IMR-90 (cell line): ENCODE measurements around the gene RADIL. TPM values are rescaled to one million over a fixed set of nuclear protein-coding genes. Genes with fewer than 3 reads are reported as not detected.

Experiments
- ATAC-seq: fragments of 200-7000 bp; cut with Tn5 transposase; 2 replicates; pipeline ENCODE4 v1.9.1; 2020; ENCODE audit warnings: low read depth, mild to moderate bottlenecking, moderate library complexity
- BruUV-seq: library from RNA; stranded (reverse); fragments of 400-500 nt; replicated peaks from 2 replicates; lab custom pipeline; 2021; lab: Mats Ljungman, UMichigan
- CTCF ChIA-PET: fragments of 300-600 bp; formaldehyde crosslinking; extraction: SDS; loops from one replicate; lab custom pipeline; 2021; ENCODE audit warnings: antibody characterized with exemption; lab: Yijun Ruan, JAX
- POLR2A ChIA-PET: fragments of 300-600 bp; sonication (Branson Sonifier 250); formaldehyde crosslinking; loops from one replicate; lab custom pipeline; 2022; ENCODE audit warnings: antibody characterized with exemption; ENCODE audit not compliant: unreplicated experiment; lab: Charles Lee
- DNase-seq: peaks from one replicate; pipeline ENCODE4 v3.0.0; 2013
- H2AFZ ChIP-seq: replicated peaks from 2 replicates; pipeline ENCODE3; 2013; ENCODE audit warnings: low read length, mild to moderate bottlenecking; ENCODE audit not compliant: poor library complexity
- H2AK5ac ChIP-seq: 2 replicates; pipeline ENCODE4 v1.6.1; 2013; ENCODE audit warnings: low read depth, low read length, inconsistent platforms
- H2AK9ac ChIP-seq: replicated peaks from 2 replicates; pipeline ENCODE3; 2013; ENCODE audit warnings: mild to moderate bottlenecking, low read depth, low read length, moderate library complexity; ENCODE audit not compliant: poor library complexity
- H2BK120ac ChIP-seq: 2 replicates; pipeline ENCODE4 v1.6.1; 2013; ENCODE audit warnings: low read depth, low read length, inconsistent platforms
- H2BK15ac ChIP-seq: 3 replicates; pipeline ENCODE4 v1.6.1; 2013; ENCODE audit warnings: low read depth, low read length, inconsistent platforms
- H2BK20ac ChIP-seq: 2 replicates; pipeline ENCODE4 v1.6.1; 2013; ENCODE audit warnings: low read depth, mild to moderate bottlenecking, inconsistent platforms, low read length, moderate library complexity
- H2BK5ac ChIP-seq: 2 replicates; pipeline ENCODE4 v1.6.1; 2013; ENCODE audit warnings: mild to moderate bottlenecking, low read depth, low read length, inconsistent platforms; ENCODE audit not compliant: poor library complexity, severe bottlenecking
- H3K14ac ChIP-seq: replicated peaks from 2 replicates; pipeline ENCODE4 v1.6.1; 2013; ENCODE audit warnings: low read depth, low read length, inconsistent platforms
- H3K18ac ChIP-seq: 2 replicates; pipeline ENCODE4 v1.6.1; 2013; ENCODE audit warnings: low read depth, low read length, control low read depth
- H3K23ac ChIP-seq: 2 replicates; pipeline ENCODE4 v1.6.1; 2013; ENCODE audit warnings: low read depth, low read length, inconsistent platforms
- H3K27ac ChIP-seq: 2 replicates; pipeline ENCODE4 v1.5.1; 2013; ENCODE audit warnings: mild to moderate bottlenecking, control low read depth, low read length; ENCODE audit not compliant: insufficient read depth
- H3K27me3 ChIP-seq: 2 replicates; pipeline ENCODE4 v1.6.1; 2013; ENCODE audit warnings: low read length; ENCODE audit not compliant: control insufficient read depth, insufficient read depth
- H3K36me3 ChIP-seq: 2 replicates; pipeline ENCODE4 v1.6.1; 2013; ENCODE audit warnings: low read length, mixed read lengths; ENCODE audit not compliant: control insufficient read depth, insufficient read depth
- H3K4ac ChIP-seq: 2 replicates; pipeline ENCODE4 v1.6.1; 2013; ENCODE audit warnings: low read depth, low read length, inconsistent platforms
- H3K4me1 ChIP-seq: 2 replicates; pipeline ENCODE4 v1.6.1; 2013; ENCODE audit warnings: low read length, mixed read lengths; ENCODE audit not compliant: control insufficient read depth, insufficient read depth
- H3K4me2 ChIP-seq: 2 replicates; pipeline ENCODE4 v1.6.1; 2013; ENCODE audit warnings: low read depth, mild to moderate bottlenecking, control low read depth, low read length, moderate library complexity
- H3K4me3 ChIP-seq: 2 replicates; pipeline ENCODE4 v1.5.1; 2013; ENCODE audit warnings: low read depth, mild to moderate bottlenecking, control low read depth, low read length, moderate library complexity; ENCODE audit not compliant: insufficient read depth
- H3K56ac ChIP-seq: 2 replicates; pipeline ENCODE4 v1.6.1; 2013; ENCODE audit warnings: low read length, inconsistent platforms; ENCODE audit not compliant: insufficient read depth; ENCODE audit errors: extremely low read depth
- H3K79me1 ChIP-seq, 2 experiments: 2 replicates each; pipeline ENCODE4 v1.6.1; 2013; ENCODE audit warnings: low read length in 2 of 2, inconsistent platforms in 1 of 2, low read depth in 1 of 2
- H3K9ac ChIP-seq: 2 replicates; pipeline ENCODE4 v1.6.1; 2013; ENCODE audit warnings: low read depth, low read length, control low read depth
- H3K9me1 ChIP-seq: 2 replicates; pipeline ENCODE4 v1.6.1; 2013; ENCODE audit warnings: low read length, inconsistent platforms; ENCODE audit not compliant: insufficient read depth
- H3K9me3 ChIP-seq: 2 replicates; pipeline ENCODE4 v1.6.1; 2013; ENCODE audit warnings: low read length; ENCODE audit not compliant: control insufficient read depth, insufficient read depth
- H4K20me1 ChIP-seq: 2 replicates; pipeline ENCODE4 v1.6.1; 2013; ENCODE audit warnings: low read length, inconsistent platforms; ENCODE audit not compliant: insufficient read depth
- H4K5ac ChIP-seq: 2 replicates; pipeline ENCODE4 v1.6.1; 2013; ENCODE audit warnings: mild to moderate bottlenecking, low read depth, low read length, control low read depth
- H4K8ac ChIP-seq, 2 experiments: 2 replicates each; pipeline ENCODE4 v1.6.1; 2013; ENCODE audit warnings: low read depth in 2 of 2, low read length in 2 of 2, control low read depth in 1 of 2, inconsistent platforms in 1 of 2
- H4K91ac ChIP-seq: 2 replicates; pipeline ENCODE4 v1.6.1; 2013; ENCODE audit warnings: low read depth, low read length, inconsistent platforms; ENCODE audit not compliant: insufficient read depth
- CHD1 ChIP-seq: IDR thresholded peaks from 2 replicates; pipeline ENCODE4 v1.6.1; 2012; ENCODE audit warnings: low read depth, low read length, improper control_type of control experiment
- FOS ChIP-seq: fragments of 150-350 bp; IDR thresholded peaks from 2 replicates; pipeline ENCODE4 v1.6.1; 2016; ENCODE audit warnings: low read depth, low read length
- MAZ ChIP-seq: IDR thresholded peaks from 2 replicates; pipeline ENCODE4 v1.6.1; 2012; ENCODE audit warnings: low read depth, mild to moderate bottlenecking, low read length, improper control_type of control experiment, moderate library complexity, borderline replicate concordance
- MXI1 ChIP-seq: IDR thresholded peaks from 2 replicates; pipeline ENCODE4 v1.6.1; 2012; ENCODE audit warnings: low read depth, mild to moderate bottlenecking, low read length, moderate library complexity, borderline replicate concordance
- POLR2A ChIP-seq: IDR thresholded peaks from 2 replicates; pipeline ENCODE4 v1.6.1; 2012; ENCODE audit warnings: mild to moderate bottlenecking, low read depth, low read length
- RCOR1 ChIP-seq: IDR thresholded peaks from 2 replicates; pipeline ENCODE4 v1.6.1; 2012; ENCODE audit warnings: mild to moderate bottlenecking, low read length, improper control_type of control experiment; ENCODE audit not compliant: insufficient replicate concordance
- WGBS, 2 experiments: methylation state at CpG; one replicate each; pipeline versions ENCODE4 v1.1.5 to v1.1.7; 2013; ENCODE audit warnings: missing lambda C conversion rate in 2 of 2; ENCODE audit not compliant: insufficient read length in 1 of 2; ENCODE audit errors: extremely low coverage in 2 of 2; 5-methylcytosine and 5-hydroxymethylcytosine counted together
- dilution Hi-C: fragments of 300-500 bp; cut with HindIII; formaldehyde crosslinking; loops from one replicate; pipeline ENCODE4 v1.14.3; 2018; ENCODE audit warnings: low sequenced_read_pairs; ENCODE audit not compliant: unreplicated experiment
- in situ Hi-C: fragments of 300-500 bp; cut with MboI; formaldehyde crosslinking; loops from 3 replicates; pipeline ENCODE4 v1.14.3; 2019; ENCODE audit warnings: low sequenced_read_pairs, inconsistent platforms, mixed read lengths
- intact Hi-C: fragments of 100-400 bp; cut with micrococcal nuclease; formaldehyde crosslinking; loops from 2 replicates; pipeline ENCODE4 v1.10.0; 2022
- polyA plus RNA-seq, 3 experiments: library from polyadenylated mRNA; depleted of rRNA; stranded (reverse); fragments of >200 nt; gene quantifications; 2 replicates each; pipeline ENCODE4 v1.2.3, GENCODE V29; 2012; ENCODE audit warnings: low replicate concordance in 1 of 3
- total RNA-seq: library from RNA; depleted of rRNA; stranded (reverse); fragments of >200 nt; gene quantifications from 2 replicates; pipeline ENCODE4 v1.2.3, GENCODE V29; 2012
- TF ChIP-seq, protein P1 (sequence below): fragments of 150-350 bp; IDR thresholded peaks from 2 replicates; pipeline ENCODE4 v1.6.1; 2016; ENCODE audit warnings: low read depth, mild to moderate bottlenecking, low read length, moderate library complexity, borderline replicate concordance
- TF ChIP-seq, protein P2 (sequence below): conservative IDR thresholded peaks from 2 replicates; pipeline ENCODE4 v1.5.1; 2012; ENCODE audit warnings: mild to moderate bottlenecking, low read depth, low read length, improper control_type of control experiment
- TF ChIP-seq, protein P3 (sequence below): fragments of 150-350 bp; IDR thresholded peaks from 2 replicates; pipeline ENCODE4 v1.6.1; 2017; ENCODE audit warnings: mild to moderate bottlenecking, antibody characterized with exemption, low read length, low read depth

Gene RADIL
- total and polyA plus RNA-seq, 2 of the 4 experiments (the other 2 are of a cell fraction): 0.18 to 0.48 TPM

DNA sequence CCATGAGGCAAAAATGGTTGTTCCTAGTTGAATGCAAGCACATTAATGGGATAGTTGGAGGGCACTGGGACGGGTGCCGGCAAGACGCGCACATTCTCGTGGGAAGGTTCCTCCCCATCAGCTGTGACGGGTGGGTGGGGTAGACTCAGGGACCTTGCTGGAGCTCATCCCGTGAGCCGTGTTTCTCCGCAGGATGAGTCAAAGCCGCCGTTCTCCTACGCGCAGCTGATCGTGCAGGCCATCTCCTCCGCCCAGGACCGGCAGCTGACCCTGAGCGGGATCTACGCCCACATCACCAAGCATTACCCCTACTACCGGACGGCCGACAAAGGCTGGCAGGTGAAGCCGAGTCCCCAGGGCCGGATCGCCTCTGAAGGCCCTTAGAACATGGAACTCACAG, 128.5 kb downstream of the RADIL start:
- intact Hi-C loops (no loop called here), in situ Hi-C loops (loop anchor here (25.0 kb wide), 1 partner anchor 1893 kb away; no protein-coding TSS in a partner anchor), dilution Hi-C loops (no loop called here)
- no peak overlapping the region for H3K9ac ChIP-seq
- H2AK9ac ChIP-seq: no peak overlapping the region
- ATAC-seq (no peak), DNase-seq (no peak)
- H3K4me3 ChIP-seq: no peak overlapping the region
- no peak overlapping the region for H2BK15ac ChIP-seq
- H3K79me1 ChIP-seq: peaks cover 9 to 35% of the 10 kb centered on the region in 2 experiments
- peaks cover 66% of the 10 kb centered on the region for H3K36me3 ChIP-seq
- H3K4me1 ChIP-seq: no peaks in the 10 kb centered on the region
- no peak overlapping the region for H2AK5ac ChIP-seq
- CTCF ChIA-PET: no interaction called here
- no peak overlapping the region for H2BK120ac ChIP-seq
- H3K18ac ChIP-seq: no peak overlapping the region
- H3K27me3 ChIP-seq: no peaks in the 10 kb centered on the region
- H2BK20ac ChIP-seq: no peak overlapping the region
- POLR2A ChIA-PET: no interaction called here
- H3K56ac ChIP-seq: no peak overlapping the region
- H3K4ac ChIP-seq: no peak overlapping the region
- H3K4me2 ChIP-seq: no peak overlapping the region
- H2BK5ac ChIP-seq: no peak overlapping the region
- TF ChIP-seq RCOR1 (no peak), POLR2A (no peak), CHD1 (no peak), MAZ (no peak), MXI1 (no peak), FOS (no peak)
- TF ChIP-seq, protein P1, sequence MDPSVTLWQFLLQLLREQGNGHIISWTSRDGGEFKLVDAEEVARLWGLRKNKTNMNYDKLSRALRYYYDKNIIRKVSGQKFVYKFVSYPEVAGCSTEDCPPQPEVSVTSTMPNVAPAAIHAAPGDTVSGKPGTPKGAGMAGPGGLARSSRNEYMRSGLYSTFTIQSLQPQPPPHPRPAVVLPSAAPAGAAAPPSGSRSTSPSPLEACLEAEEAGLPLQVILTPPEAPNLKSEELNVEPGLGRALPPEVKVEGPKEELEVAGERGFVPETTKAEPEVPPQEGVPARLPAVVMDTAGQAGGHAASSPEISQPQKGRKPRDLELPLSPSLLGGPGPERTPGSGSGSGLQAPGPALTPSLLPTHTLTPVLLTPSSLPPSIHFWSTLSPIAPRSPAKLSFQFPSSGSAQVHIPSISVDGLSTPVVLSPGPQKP: no peak
- TF ChIP-seq, protein P2, sequence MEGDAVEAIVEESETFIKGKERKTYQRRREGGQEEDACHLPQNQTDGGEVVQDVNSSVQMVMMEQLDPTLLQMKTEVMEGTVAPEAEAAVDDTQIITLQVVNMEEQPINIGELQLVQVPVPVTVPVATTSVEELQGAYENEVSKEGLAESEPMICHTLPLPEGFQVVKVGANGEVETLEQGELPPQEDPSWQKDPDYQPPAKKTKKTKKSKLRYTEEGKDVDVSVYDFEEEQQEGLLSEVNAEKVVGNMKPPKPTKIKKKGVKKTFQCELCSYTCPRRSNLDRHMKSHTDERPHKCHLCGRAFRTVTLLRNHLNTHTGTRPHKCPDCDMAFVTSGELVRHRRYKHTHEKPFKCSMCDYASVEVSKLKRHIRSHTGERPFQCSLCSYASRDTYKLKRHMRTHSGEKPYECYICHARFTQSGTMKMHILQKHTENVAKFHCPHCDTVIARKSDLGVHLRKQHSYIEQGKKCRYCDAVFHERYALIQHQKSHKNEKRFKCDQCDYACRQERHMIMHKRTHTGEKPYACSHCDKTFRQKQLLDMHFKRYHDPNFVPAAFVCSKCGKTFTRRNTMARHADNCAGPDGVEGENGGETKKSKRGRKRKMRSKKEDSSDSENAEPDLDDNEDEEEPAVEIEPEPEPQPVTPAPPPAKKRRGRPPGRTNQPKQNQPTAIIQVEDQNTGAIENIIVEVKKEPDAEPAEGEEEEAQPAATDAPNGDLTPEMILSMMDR: no peak
- TF ChIP-seq, protein P3, sequence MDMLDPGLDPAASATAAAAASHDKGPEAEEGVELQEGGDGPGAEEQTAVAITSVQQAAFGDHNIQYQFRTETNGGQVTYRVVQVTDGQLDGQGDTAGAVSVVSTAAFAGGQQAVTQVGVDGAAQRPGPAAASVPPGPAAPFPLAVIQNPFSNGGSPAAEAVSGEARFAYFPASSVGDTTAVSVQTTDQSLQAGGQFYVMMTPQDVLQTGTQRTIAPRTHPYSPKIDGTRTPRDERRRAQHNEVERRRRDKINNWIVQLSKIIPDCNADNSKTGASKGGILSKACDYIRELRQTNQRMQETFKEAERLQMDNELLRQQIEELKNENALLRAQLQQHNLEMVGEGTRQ: no peak
- H3K23ac ChIP-seq: no peak overlapping the region
- no peaks in the 10 kb centered on the region for H3K9me3 ChIP-seq
- BruUV-seq: no TSS peak
- H3K27ac ChIP-seq: no peak overlapping the region
- peaks cover 17% of the 10 kb centered on the region; the same call in 1 of the 2 replicates for H4K20me1 ChIP-seq
- H3K14ac ChIP-seq: no peak overlapping the region
- H4K8ac ChIP-seq: no peak overlapping the region
- no peak overlapping the region for H4K5ac ChIP-seq
- H3K9me1 ChIP-seq: no peaks in the 10 kb centered on the region
- no peak overlapping the region for H2AFZ ChIP-seq
- WGBS, 2 experiments: 96% methylated on average over 10 of the region's 24 CpGs; no CpG with 5 or more reads in 1 of the 2 experiments
- H4K91ac ChIP-seq: no peak overlapping the region
